ACHN (cell line): Measurements from ENCODE around the gene VSX2.

Experiments used
- DNase-seq: peaks from one replicate; pipeline ENCODE4 v3.0.0-alpha.2; 2015
- in situ Hi-C: cut with HindIII; loops from 2 replicates; pipeline ENCODE4 v1.10.0; 2017; ENCODE audit warnings: low sequenced_read_pairs, low pct_ligation_motif_present, low pct_unique_long_range_greater_than_20kb

The VSX2 gene

DNA sequence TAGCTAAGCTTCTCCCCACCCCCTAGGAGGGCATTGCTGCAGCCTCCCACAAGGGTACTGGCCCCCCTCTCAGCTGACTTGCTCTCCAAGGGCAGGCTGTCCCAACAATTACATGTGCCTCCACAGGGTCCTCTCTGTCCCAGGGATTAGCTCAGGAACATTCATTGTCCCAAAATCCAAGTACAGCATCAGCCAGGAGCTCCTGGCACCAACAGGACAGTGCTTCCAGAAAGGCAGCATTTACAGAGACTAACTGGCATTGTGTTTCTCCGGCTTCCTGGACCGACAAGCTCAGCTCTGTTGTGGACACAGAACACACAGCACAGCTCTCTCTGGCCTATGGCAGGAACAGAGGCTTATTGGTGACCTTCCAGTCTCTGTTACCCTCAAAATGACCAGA is 41.8 kb downstream of the VSX2 start:
- no peak for DNase-seq
- in situ Hi-C loops = loop anchor here (25.0 kb wide), 1 partner anchor 169 kb away; no protein-coding TSS in a partner anchor

DNA sequence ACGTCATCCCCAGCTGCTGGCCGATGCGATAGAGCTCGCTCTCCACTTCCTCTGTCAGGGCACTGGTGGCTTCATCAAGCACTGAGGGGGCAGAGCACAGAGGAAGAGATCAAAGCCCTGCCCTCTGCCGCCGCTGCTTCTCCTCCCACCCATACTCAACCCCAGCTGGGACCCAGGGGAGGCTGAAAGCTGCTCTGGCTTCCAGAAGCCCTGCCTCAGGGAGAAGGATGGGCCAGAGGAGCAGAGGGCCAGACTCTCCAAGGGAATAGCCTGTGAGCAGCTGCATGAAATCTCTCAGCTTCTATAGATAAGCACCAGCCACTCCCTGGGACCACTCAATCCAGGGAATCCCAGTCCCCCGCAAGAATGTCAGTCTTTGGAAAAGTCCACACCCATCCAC is 47.5 kb downstream of the VSX2 start:
- in situ Hi-C loops = loop anchor here (25.0 kb wide), 1 partner anchor 174 kb away; no protein-coding TSS in a partner anchor
- DNase-seq = no peak

DNA sequence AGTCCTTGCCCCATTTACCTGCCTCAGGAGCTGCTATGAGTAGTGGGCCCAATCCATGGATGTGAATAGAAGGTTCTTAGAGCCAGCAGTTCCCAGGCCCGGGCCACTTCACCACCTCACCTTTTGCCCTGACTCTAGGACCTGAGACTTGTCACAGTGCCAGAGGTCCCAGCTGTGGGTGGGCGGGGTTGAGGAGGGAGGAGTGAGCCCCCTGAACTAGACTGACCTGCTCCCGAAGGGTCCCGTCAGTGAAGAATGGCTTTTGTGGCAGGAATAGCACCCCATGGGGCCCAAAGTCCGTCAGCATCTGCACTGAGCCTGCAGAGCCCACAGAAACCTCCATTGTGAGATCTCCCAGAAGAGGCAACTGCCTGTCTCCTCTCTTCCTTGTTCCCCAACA is 50.6 kb downstream of the VSX2 start:
- in situ Hi-C loops = loop anchor here (25.0 kb wide), 1 partner anchor 178 kb away; no protein-coding TSS in a partner anchor

DNA sequence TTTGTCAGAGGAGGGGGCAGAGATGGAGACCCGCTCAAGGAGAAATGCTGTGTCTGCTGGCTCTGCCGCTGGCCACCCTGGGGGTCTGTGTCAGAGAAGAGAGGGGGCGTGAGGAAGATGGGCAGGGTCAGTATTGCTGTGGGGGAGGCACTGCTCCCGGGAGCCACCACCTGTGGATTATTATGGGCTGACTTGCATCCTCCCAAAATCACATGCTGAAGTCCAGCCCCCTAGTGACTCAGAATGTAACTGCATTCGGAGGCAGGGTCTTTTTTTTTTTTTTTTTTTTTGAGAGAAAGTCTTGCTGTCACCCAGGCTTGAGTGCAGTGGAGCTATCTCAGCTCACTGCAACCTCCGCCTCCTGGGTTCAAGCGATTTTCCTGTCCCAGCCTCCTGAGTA is 51.2 kb downstream of the VSX2 start:
- in situ Hi-C loops = loop anchor here (25.0 kb wide), 1 partner anchor 178 kb away; no protein-coding TSS in a partner anchor
- DNase-seq = peak; percentile 19

More for the DNA sequence above, 50.6 kb downstream of the VSX2 start:
- no peak for DNase-seq

DNA sequence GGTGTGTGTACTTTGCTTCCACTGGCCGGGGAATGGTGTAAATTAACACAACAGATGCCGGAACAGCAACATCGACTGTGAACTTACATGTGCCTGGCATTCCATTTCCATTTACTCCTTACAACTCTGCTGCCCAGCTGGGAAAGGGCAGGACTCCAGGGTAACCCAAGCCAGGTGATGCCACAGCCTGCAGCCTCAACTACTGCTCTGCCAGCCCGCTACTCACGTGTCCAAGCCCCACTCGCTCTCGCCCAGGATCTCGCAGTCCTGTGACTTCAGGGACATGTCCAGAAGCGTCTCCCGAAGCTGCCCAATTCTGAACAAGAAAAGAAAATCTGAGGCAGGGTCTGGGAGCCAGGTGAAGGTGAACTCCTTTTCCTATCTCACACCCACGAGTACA is 52.8 kb downstream of the VSX2 start:
- in situ Hi-C loops = loop anchor here (25.0 kb wide), 1 partner anchor 180 kb away; no protein-coding TSS in a partner anchor
- DNase-seq = no peak

DNA sequence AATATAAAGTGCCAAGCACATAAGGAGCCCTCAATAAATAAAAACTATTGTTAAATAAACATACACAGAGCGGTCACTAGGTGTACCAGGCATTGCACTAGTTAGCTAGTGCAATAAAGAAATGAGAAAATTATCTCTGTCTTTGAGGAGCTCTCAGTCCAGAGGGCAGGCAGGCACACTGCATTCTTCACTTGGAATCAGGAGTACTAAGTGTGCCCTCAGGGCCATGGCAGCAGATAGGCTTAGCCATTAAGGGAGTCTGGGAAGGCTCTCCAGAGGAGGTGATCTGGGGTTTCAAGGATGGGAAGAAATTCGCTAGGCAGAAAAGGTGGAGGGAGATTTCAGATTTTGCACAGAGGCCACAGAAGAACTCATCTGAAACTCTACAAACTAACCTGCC is 54.4 kb downstream of the VSX2 start:
- no peak for DNase-seq

DNA sequence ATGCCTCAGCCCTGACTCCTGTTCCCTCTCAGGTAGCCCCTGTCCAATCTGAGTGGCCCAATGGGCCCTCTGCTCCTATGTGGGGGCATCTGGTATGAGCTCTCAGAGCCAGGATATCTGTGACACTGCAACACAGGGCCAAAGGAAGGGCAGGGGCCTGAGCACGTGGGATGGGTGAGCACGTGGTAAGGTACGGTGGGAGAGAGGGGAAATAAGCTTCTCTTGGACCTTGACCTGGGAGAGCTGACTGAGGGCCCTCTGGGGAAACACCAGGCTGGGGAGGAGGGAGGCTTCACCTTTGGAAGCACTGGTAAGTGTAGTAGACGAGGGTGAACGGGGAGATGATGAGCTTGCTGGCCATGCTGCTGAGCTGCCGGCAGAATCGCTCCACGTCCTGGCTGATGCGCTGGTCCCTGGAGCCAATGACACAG is 56.8 kb downstream of the VSX2 start:
- no peak for DNase-seq
- in situ Hi-C loops = loop anchor here (25.0 kb wide), 1 partner anchor 184 kb away; no protein-coding TSS in a partner anchor

More for the DNA sequence above, 54.4 kb downstream of the VSX2 start:
- in situ Hi-C loops = loop anchor here (25.0 kb wide), 1 partner anchor 181 kb away; no protein-coding TSS in a partner anchor

DNA sequence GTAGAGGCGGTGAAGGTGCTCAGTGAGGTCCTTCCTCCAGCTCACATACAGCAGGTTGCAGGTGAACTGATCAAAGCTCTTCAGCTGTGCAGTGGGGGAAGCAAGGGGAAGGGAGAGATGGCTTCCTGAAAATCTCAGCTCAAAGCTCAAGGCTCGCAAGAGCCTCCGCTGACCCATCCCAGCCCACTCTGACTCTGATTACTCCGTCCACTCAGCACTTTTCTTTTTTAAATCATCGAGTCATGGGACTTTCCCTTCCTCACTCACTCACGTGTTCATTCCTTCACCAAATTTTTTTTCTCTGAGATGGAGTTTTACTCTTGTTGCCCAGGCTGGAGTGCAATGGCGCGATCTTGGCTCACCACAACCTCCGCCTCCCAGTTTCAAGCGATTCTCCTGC is 58.7 kb downstream of the VSX2 start:
- in situ Hi-C loops = loop anchor here (25.0 kb wide), 1 partner anchor 186 kb away; no protein-coding TSS in a partner anchor
- no peak for DNase-seq

DNA sequence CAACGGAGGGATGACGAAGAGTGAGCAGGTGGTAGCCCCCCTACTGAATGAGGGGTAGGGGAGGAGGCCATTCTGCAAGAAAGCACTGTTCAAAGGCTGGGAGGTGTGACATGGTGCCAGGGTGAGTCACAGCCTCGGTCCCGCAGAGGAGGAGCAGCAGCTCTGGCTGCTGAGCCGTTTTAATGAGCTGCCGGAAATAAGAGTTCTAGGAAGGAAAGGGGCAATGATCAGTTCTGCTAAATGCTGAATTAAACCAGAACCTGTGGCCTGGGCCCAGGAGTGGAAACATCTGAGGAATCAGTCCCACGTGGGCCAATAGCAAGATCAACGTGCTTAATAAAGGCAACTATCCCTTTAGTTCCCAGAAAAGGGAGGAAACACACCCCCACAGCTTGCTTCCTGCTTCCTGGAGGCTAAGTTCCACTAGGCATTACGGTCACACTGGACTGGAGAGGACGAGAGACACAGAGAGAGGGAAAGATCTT is 59.9 kb downstream of the VSX2 start:
- in situ Hi-C loops = loop anchor here (25.0 kb wide), 1 partner anchor 187 kb away; no protein-coding TSS in a partner anchor
- peak; percentile 61 for DNase-seq

DNA sequence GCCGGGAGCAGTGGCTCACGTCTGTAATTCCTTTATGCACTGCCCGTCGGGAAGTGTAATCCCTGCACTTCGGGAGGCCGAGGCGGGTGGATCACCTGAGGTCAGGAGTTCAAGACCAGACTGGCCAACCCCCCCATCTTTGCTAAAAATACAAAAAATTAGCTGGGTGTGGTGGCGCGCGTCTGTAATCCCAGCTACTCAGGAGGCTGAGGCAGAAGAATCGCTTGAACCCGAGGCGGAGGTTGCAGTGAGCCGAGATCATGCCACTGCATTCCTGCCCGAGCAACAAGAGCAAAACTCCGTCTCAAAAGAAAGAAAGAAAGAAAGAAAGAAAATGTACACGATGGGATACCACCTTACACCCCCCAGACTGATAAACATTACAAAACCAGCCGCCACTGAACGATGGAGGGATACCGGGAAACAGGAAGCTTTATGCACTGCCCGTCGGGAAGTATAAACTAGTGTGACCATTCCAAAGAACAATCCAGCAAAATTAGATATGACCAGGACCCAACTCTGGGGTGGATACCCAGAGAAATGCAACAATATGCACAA is 62.4 kb downstream of the VSX2 start:
- peak; percentile 4 for DNase-seq
- in situ Hi-C loops = no loop called here

DNA sequence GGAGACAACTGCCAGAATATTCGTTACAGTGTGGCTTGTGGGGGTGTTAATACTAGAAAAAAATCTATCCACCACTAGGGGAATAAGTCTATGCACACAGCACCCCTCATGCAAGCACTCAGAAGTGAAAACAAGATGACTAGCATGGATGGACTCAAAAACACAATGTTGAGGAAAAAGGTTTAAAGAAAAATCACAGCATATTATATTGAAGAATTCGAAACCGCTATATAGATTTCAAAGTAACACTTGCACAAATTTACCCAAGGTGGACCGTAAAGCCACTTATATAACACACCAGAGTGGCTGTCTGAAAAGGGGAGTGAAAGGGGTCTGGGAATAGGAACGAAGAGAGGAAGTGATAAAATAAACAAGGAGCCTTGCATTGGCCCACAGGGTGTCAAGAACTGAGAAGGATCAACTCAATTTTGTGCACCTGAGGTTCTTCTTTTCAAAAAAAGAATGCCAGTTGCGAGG is 62.9 kb downstream of the VSX2 start:
- in situ Hi-C loops = no loop called here
- DNase-seq = peak; percentile 66

DNA sequence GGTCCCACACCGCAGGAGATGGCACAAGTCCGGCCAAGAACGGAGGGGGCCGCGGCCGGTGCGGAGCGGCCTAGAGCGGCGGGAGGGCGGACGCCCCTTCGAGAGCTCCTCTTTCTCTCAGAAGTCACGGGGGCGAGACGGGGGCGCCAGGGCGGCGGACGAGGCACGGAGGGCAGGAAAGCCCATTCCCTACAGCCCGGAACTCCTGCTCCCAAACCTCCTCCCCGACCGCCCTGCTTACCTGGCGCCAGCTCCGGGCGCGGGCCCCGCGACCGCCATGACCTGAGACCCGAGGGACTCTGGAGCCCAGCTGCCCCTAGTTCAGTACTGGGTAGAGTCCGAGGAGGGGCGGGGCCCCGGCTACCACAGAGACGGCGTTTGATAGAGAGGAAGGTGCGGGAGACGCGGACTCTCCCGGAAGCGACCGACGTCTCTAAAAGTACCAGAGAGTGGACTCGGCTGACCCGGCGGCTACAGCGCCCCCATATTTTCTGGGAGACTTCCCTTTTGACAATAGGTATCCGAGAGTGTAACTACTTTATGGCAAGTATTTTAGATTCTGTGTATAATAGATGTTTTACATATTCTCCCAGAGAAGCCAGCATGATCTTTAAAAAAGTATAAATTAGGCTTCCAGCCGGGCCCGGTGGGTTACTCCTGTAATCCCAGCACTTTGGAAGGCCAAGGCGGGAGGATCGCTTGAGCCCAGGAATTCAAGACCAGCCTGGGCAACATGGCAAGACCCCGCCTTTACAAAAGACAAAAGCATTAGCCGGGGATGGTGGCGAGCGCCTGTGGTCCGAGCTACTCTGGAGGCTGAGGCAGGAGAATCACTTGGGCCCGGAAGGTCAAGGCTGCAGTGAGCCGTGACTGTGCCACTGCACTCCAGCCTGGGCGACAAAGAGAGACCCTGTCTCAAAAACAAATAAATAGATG is 63.7 kb downstream of the VSX2 start, which contains the start of gene ABCD4:
Gene ABCD4 (minus strand): TSS at position 301 of the 936 bp plus-strand sequence. CDS start 22 bp downstream, at position 279.
- in situ Hi-C loops = no loop called here
- peak; percentile 92 for DNase-seq

DNA sequence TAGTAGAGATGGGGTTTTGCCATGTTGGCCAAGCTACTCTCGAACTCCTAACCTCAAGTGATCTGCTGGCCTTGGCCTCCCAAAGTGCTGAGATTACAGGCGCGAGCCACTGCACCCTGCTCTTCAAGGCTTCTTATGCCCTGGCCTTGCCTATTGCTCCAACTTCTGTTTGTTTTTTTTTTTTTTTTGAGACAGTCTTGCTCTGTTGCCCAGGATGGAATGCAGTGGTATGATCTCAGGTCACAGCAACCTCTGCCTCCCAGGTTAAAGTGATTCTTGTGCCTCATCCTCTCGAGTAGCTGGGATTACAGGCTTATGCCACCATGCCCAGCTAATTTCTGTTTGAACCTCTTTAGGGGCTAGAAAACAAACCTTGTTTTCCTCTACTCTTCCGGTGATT is 69.4 kb downstream of the VSX2 start:
- in situ Hi-C loops = no loop called here
- DNase-seq = no peak

DNA sequence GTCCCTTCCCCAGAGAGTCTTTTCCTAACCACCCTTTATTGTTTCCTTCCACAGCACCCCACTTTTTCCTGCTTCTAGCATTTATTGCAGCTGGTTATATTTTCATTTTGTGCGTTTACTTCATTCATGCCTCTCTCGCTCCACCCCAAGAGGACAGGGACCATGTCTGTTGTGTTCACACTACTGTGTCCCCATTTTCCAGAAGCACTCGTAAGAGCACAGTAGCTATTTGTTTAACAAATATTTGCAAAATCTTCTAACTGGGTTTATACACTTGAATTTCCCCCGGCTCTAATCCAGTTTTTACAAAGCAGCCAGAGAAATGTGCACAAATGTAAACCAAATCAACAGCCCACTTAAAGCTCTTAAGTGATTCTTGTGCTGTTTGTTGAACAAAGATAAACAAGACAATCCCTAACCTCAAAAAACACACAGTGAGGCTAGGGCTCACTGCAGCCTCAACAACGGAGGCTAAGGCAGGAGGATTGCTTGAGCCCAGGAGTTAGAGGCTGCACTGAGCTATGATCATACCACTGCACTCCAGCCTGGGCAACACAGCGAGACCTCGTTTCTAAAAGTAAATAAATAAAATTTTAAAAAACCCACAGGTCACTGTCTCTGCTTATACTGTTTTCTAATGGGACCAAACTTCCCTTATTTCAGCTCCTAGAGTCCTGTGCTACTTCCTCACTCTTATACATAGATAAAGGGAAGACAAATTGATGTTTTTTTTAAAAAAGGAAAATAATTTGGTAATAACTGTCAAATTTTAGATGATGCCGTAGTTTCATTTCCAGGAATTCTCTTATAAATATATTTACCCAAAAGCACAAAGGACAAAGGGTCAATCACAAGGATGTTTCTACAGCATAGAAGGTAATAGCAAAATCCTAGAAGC is 70.1 kb downstream of the VSX2 start:
- DNase-seq = no peak
- in situ Hi-C loops = no loop called here

DNA sequence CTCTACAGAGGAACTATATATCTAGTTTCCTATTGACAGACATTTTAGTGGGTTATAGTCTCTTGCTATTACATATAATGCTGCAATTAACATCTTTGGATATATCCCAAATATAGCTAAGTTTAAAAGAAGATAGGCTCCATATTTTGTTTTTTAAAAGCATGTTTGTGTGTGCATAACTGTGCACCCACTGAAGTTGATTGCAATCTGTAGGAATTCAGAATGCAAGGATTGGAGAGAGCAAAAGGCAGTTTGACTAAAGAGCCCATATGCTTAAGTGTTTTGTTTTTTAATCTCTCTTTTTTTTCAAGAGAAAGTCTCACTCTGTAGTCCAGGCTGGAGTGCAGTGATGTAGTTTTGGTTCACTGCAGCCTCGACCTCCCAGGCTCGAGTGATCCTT is 72.9 kb downstream of the VSX2 start:
- no peak for DNase-seq
- in situ Hi-C loops = no loop called here
